H1 (cell line): ENCODE results near the gene CCDC92B. TPM values are rescaled to one million over a fixed set of nuclear protein-coding genes. Genes with fewer than 3 reads are reported as not detected.
A peak's percentile ranks its signal among the peaks of the same experiment; 100 is the strongest.

Experiments
- CTCF ChIA-PET: fragments of 300-600 bp; sonication (Branson Sonifier 250); formaldehyde crosslinking; loops from one replicate; lab custom pipeline; 2021; ENCODE audit not compliant: partially characterized antibody; lab: Charles Lee
- POLR2A ChIA-PET: fragments of 300-600 bp; sonication (Branson Sonifier 250); formaldehyde crosslinking; loops from one replicate; lab custom pipeline; 2021; ENCODE audit warnings: inconsistent platforms; ENCODE audit not compliant: partially characterized antibody; lab: Charles Lee
- DNase-seq, 2 experiments: peaks; one replicate each; pipeline versions ENCODE4 v3.0.0 to v3.0.0-alpha.2; 2010 to 2022; ENCODE audit warnings: low spot score in 2 of 2, low read depth in 1 of 2, mixed read lengths in 1 of 2
- FAIRE-seq: peaks from 2 replicates; lab custom pipeline; 2011; peaks lifted over from hg19 to GRCh38; lab: Jason Lieb, UNC
- H2AFZ ChIP-seq: 2 replicates; pipeline ENCODE4 v1.8.1; 2012; ENCODE audit warnings: low read length, inconsistent platforms
- H2AK5ac ChIP-seq: 2 replicates; pipeline ENCODE4 v1.6.1; 2013; ENCODE audit warnings: low read depth, low read length
- H2BK120ac ChIP-seq: replicated peaks from 2 replicates; pipeline ENCODE3; 2013; ENCODE audit warnings: low read depth, low read length, inconsistent platforms
- H2BK12ac ChIP-seq: 2 replicates; pipeline ENCODE4 v1.6.1; 2013; ENCODE audit warnings: low read depth, low read length
- H2BK15ac ChIP-seq: 2 replicates; pipeline ENCODE4 v1.6.1; 2013; ENCODE audit warnings: low read length
- H2BK20ac ChIP-seq: 2 replicates; pipeline ENCODE4 v1.6.1; 2013; ENCODE audit warnings: low read length
- H2BK5ac ChIP-seq: 2 replicates; pipeline ENCODE4 v1.6.1; 2013; ENCODE audit warnings: low read depth, low read length
- H3K14ac ChIP-seq: 2 replicates; pipeline ENCODE4 v1.6.1; 2013; ENCODE audit warnings: inconsistent platforms; ENCODE audit not compliant: insufficient read length
- H3K18ac ChIP-seq: 2 replicates; pipeline ENCODE4 v1.6.1; 2013; ENCODE audit warnings: low read length; ENCODE audit errors: extremely low read depth
- H3K23ac ChIP-seq: 2 replicates; pipeline ENCODE4 v1.6.1; 2013; ENCODE audit warnings: inconsistent platforms; ENCODE audit not compliant: insufficient read length
- H3K23me2 ChIP-seq: 2 replicates; pipeline ENCODE4 v1.6.1; 2013; ENCODE audit warnings: low read depth, low read length
- H3K27ac ChIP-seq: 2 replicates; pipeline ENCODE4 v1.6.1; 2011; ENCODE audit warnings: low read depth, low read length, inconsistent platforms
- H3K27me3 ChIP-seq, 4 experiments: replicated peaks in 1 of 4; 1 replicate in 1 of 4; 2 replicates in 3 of 4; pipeline versions ENCODE4 v1.6.1 to v1.8.1; 2011 to 2013; ENCODE audit warnings: low read length in 3 of 4, mild to moderate bottlenecking in 3 of 4, inconsistent platforms in 2 of 4, mixed read lengths in 2 of 4, moderate library complexity in 1 of 4; ENCODE audit not compliant: control insufficient read depth in 3 of 4, insufficient read depth in 3 of 4; ENCODE audit errors: extremely low read depth in 1 of 4
- H3K36me3 ChIP-seq, 4 experiments: 2 replicates each; pipeline versions ENCODE4 v1.6.1 to v1.8.1; 2011 to 2013; ENCODE audit warnings: mild to moderate bottlenecking in 4 of 4, low read length in 3 of 4, moderate library complexity in 2 of 4, control low read depth in 1 of 4, inconsistent platforms in 1 of 4; ENCODE audit not compliant: insufficient read depth in 4 of 4, control insufficient read depth in 2 of 4
- H3K4ac ChIP-seq: replicated peaks from 2 replicates; pipeline ENCODE3; 2013; ENCODE audit warnings: low read length, low read depth, mixed read lengths, inconsistent platforms; ENCODE audit not compliant: insufficient read length
- H3K4me1 ChIP-seq, 4 experiments: replicated peaks in 1 of 4; 1 replicate in 1 of 4; 2 replicates in 3 of 4; pipeline versions ENCODE4 v1.6.1 to v1.8.1; 2011 to 2013; ENCODE audit warnings: low read length in 3 of 4, inconsistent platforms in 2 of 4, mixed read lengths in 1 of 4; ENCODE audit not compliant: insufficient read depth in 4 of 4, control insufficient read depth in 3 of 4
- H3K4me2 ChIP-seq, 2 experiments: 2 replicates each; pipeline versions ENCODE4 v1.6.1 to v1.8.1; 2011 to 2013; ENCODE audit warnings: low read depth in 2 of 2, low read length in 2 of 2, control low read depth in 1 of 2, inconsistent platforms in 1 of 2, mild to moderate bottlenecking in 1 of 2; ENCODE audit not compliant: insufficient read depth in 1 of 2
- H3K4me3 ChIP-seq, 4 experiments: fragments of 200-600, 300-600 bp in 1 of 4; sonication (generic), shearing (Covaris generic), sonication (Bioruptor Twin) in 1 of 4; 2 replicates each; pipeline versions ENCODE4 v1.5.1 to v1.8.1; 2011 to 2016; ENCODE audit warnings: low read length in 4 of 4, low read depth in 3 of 4, control low read depth in 2 of 4, inconsistent platforms in 2 of 4, mild to moderate bottlenecking in 2 of 4, mixed read lengths in 1 of 4, moderate library complexity in 1 of 4; ENCODE audit not compliant: insufficient read depth in 2 of 4; ENCODE audit errors: extremely low read depth in 1 of 4
- H3K56ac ChIP-seq: replicated peaks from 2 replicates; pipeline ENCODE3; 2013; ENCODE audit warnings: low read depth, mild to moderate bottlenecking, mixed read lengths, low read length, inconsistent platforms; ENCODE audit not compliant: insufficient read length
- H3K79me1 ChIP-seq: 2 replicates; pipeline ENCODE4 v1.6.1; 2013; ENCODE audit warnings: low read depth, low read length, control low read depth
- H3K79me2 ChIP-seq, 2 experiments: 2 replicates each; pipeline versions ENCODE4 v1.6.1 to v1.8.1; 2012 to 2013; ENCODE audit warnings: low read length in 2 of 2, mild to moderate bottlenecking in 2 of 2, inconsistent platforms in 1 of 2; ENCODE audit not compliant: insufficient read depth in 2 of 2, control insufficient read depth in 1 of 2
- H3K9ac ChIP-seq, 4 experiments: replicated peaks in 1 of 4; 1 replicate in 1 of 4; 2 replicates in 3 of 4; pipeline versions ENCODE4 v1.6.1 to v1.8.1; 2011 to 2013; ENCODE audit warnings: low read depth in 3 of 4, low read length in 3 of 4, control low read depth in 2 of 4, mild to moderate bottlenecking in 2 of 4, moderate library complexity in 2 of 4, inconsistent platforms in 1 of 4; ENCODE audit errors: extremely low read depth in 1 of 4
- H3K9me3 ChIP-seq, 2 experiments: 2 replicates each; pipeline versions ENCODE4 v1.6.1 to v1.8.1; 2012 to 2013; ENCODE audit warnings: mild to moderate bottlenecking in 2 of 2, moderate library complexity in 2 of 2, control low read depth in 1 of 2, inconsistent platforms in 1 of 2, low read depth in 1 of 2, low read length in 1 of 2, mixed read lengths in 1 of 2; ENCODE audit not compliant: insufficient read depth in 2 of 2
- H4K20me1 ChIP-seq, 2 experiments: replicated peaks in 1 of 2; 2 replicates each; pipeline versions ENCODE3 to v1.8.1; 2011 to 2013; ENCODE audit warnings: inconsistent platforms in 2 of 2, low read length in 2 of 2, mild to moderate bottlenecking in 1 of 2; ENCODE audit not compliant: insufficient read depth in 2 of 2, control insufficient read depth in 1 of 2
- H4K5ac ChIP-seq: 2 replicates; pipeline ENCODE4 v1.6.1; 2013; ENCODE audit warnings: low read length, low read depth, mixed read lengths, inconsistent platforms; ENCODE audit not compliant: insufficient read length
- H4K8ac ChIP-seq: 2 replicates; pipeline ENCODE4 v1.8.0; 2013; ENCODE audit warnings: mild to moderate bottlenecking, moderate library complexity, low read length, inconsistent platforms; ENCODE audit not compliant: insufficient read depth; ENCODE audit errors: extremely low read depth
- H4K91ac ChIP-seq: replicated peaks from 2 replicates; pipeline ENCODE3; 2013; ENCODE audit warnings: low read length, mixed read lengths, inconsistent platforms; ENCODE audit not compliant: insufficient read length
- RAD21 ChIP-seq, 2 experiments: IDR thresholded peaks in 1 of 2; conservative IDR thresholded peaks in 1 of 2; 2 replicates each; pipeline ENCODE4 v1.6.1; 2011; ENCODE audit warnings: low read depth in 2 of 2, low read length in 2 of 2, improper control_type of control experiment in 1 of 2, inconsistent platforms in 1 of 2, mild to moderate bottlenecking in 1 of 2, moderate library complexity in 1 of 2
- WGBS, 2 experiments: shearing (Covaris generic) in 1 of 2; methylation state at CpG; one replicate each; pipeline versions ENCODE4 v1.1.6 to v1.1.7; 2013 to 2015; ENCODE audit warnings: low lambda C conversion rate in 2 of 2, mixed read lengths in 2 of 2, inconsistent platforms in 1 of 2, low coverage in 1 of 2, missing lambda C conversion rate in 1 of 2; ENCODE audit not compliant: insufficient replicate concordance in 2 of 2, insufficient coverage in 1 of 2, insufficient read length in 1 of 2; ENCODE audit errors: extremely low coverage in 1 of 2, missing lambda C conversion rate in 1 of 2; 5-methylcytosine and 5-hydroxymethylcytosine counted together
- polyA plus RNA-seq, 7 experiments: library from polyadenylated mRNA; depleted of rRNA in 3 of 7; stranded (reverse) in 5 of 7; unstranded in 2 of 7; fragments of >200 nt in 5 of 7; fragments of 200-250 nt in 2 of 7; gene quantifications; 1 replicate in 5 of 7; 2 replicates in 1 of 7; 4 replicates in 1 of 7; pipeline versions ENCODE4 v1.2.1 to v1.2.3, GENCODE V29; 2011 to 2013; ENCODE audit warnings: missing spikeins in 2 of 7, mixed read lengths in 2 of 7
- total RNA-seq: library from RNA; stranded (reverse); fragmentation: NEBNext Ultra II Directional; extraction: Animal tissue kit (Norgen Biotek cat#: 25700); gene quantifications from 2 replicates; pipeline ENCODE4 v1.2.1, GENCODE V29; 2021

CCDC92B gene
- total and polyA plus RNA-seq, 2 of the 8 experiments (the other 6 are each of a cell fraction or from before 2014, with no cell fraction given) = 5.5 to 12.1 TPM

DNA sequence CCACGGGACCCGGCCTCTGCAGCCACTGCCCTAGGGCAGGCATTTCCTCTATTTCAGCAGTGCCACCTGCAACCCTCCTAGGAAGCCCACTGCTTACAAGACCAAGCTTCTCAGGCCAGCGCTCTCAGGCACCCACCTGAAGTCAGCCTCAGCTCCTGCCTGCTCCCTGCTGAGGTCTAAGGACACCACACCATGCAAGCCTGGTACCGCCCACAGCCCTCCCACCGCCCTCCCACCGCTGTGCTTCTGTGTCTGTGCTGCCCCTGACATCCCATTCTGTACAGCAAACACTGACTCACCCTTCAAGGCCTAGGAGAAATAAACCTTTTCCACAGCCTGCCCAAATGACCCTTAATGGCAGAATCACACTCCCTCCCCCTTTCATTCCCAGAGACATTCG lies 44.2 kb downstream of the CCDC92B start:
- Histone ChIP-seq H4K8ac (peak overlapping the region; percentile 3; the same call in 1 of the 2 replicates), H3K79me2 (peaks cover 13 to 53% of the 10 kb centered on the region in 2 experiments; a peak in 3 of 4 replicates), H3K56ac (no peak overlapping the region), H2BK120ac (no peak overlapping the region), H3K4ac (no peak overlapping the region), H3K23me2 (no peaks in the 10 kb centered on the region), H4K91ac (no peak overlapping the region), H3K14ac (no peak overlapping the region), H3K79me1 (peaks cover 16% of the 10 kb centered on the region), H3K23ac (no peak overlapping the region), H3K4me1 (peaks cover 4 to 21% (median 13%) of the 10 kb centered on the region in 4 experiments; a peak in 6 of 7 replicates), H3K4me3 (no peak overlapping the region), H3K27me3 (peaks cover 0 to 2% (median under 1%) of the 10 kb centered on the region in 4 experiments; a peak in 2 of 7 replicates), H2BK12ac (0 out of 2 replicates have a peak overlapping the region, but pooled peaks have one; percentile 9), H2BK5ac (no peak overlapping the region), H2AFZ (no peak overlapping the region), H3K18ac (0 out of 2 replicates have a peak overlapping the region, but pooled peaks have one; percentile 32), H3K9ac (no peak overlapping the region), H2BK15ac (no peak overlapping the region), H3K36me3 (peaks cover 0 to 16% (median 10%) of the 10 kb centered on the region in 4 experiments; a peak in 7 of 8 replicates), H3K9me3 (no peaks in the 10 kb centered on the region), H2AK5ac (peak overlapping the region; percentile 90; the same call in 1 of the 2 replicates), H4K20me1 (peaks cover 7 to 36% of the 10 kb centered on the region in 2 experiments), H4K5ac (no peak overlapping the region), H2BK20ac (no peak overlapping the region), H3K27ac (no peak overlapping the region), H3K4me2 (no peak overlapping the region)
- FAIRE-seq (no peak), DNase-seq (no peak)
- 89% methylated on average over 4 of the region's 7 CpGs; no CpG with 5 or more reads in 1 of the 2 experiments for WGBS, 2 experiments
- ChIA-PET CTCF (interaction anchor here (0.6 to 5.8 kb wide), 7 partner anchors 8 to 303 kb away, joined by 3 to 62 read pairs (median 3); no protein-coding TSS in a partner anchor), POLR2A (interaction anchor here (1.1 to 1.8 kb wide), 3 partner anchors 10 to 18 kb away, joined by 3 to 6 read pairs (median 4); no protein-coding TSS in a partner anchor)
- no peak for TF ChIP-seq RAD21 (IDR thresholded peaks at IDR 0.05 in 1 of 2, conservative IDR thresholded peaks at IDR 0.05 in 1 of 2; ENCODE audit: low read depth in 2 of 2, low read length in 2 of 2)
